ENCODE measurements around the gene TAF1L.

Gene TAF1L

GRCh38 chr9:32635362-32635761, at the start of gene TAF1L:
Gene TAF1L, minus strand, starts transcription at chr9:32635669. Its CDS starts 90 bp downstream, at chr9:32635579.
- no peak for TF ChIP-seq CTCF (IDR thresholded peaks at IDR 0.05; ENCODE audit: insufficient read depth, low read length, poor library complexity, severe bottlenecking)
- no peak within 1 kb of the TSS for H3K4me3 ChIP-seq (replicated peaks; ENCODE audit: low read depth, low read length)
- no peaks in the 10 kb centered on the region for H3K36me3 ChIP-seq (ENCODE audit: control insufficient read depth, insufficient read depth, low read length)

GRCh38 chr9:32681751-32682150, 46.3 kb upstream of the TAF1L start:
- DNase-seq (ENCODE audit: extremely low read depth, insufficient read length): no peak
- H3K36me3 ChIP-seq (ENCODE audit: control insufficient read depth, insufficient read depth, low read length): no peaks in the 10 kb centered on the region
- no peak for TF ChIP-seq CTCF (IDR thresholded peaks at IDR 0.05; ENCODE audit: insufficient read depth, low read length, poor library complexity, severe bottlenecking)
- no peaks in the 10 kb centered on the region for H3K27me3 ChIP-seq (replicated peaks; ENCODE audit: control insufficient read depth, insufficient read depth, low read length)
- H3K4me3 ChIP-seq (replicated peaks; ENCODE audit: low read depth, low read length): no peak overlapping the region

More at GRCh38 chr9:32635362-32635761, at the start of gene TAF1L:
- H3K27me3 ChIP-seq (replicated peaks; ENCODE audit: control insufficient read depth, insufficient read depth, low read length): no peaks in the 10 kb centered on the region
- DNase-seq (ENCODE audit: extremely low read depth, insufficient read length): no peak

- no peak for DNase-seq (ENCODE audit: extremely low read depth, insufficient read length)
- TF ChIP-seq CTCF (IDR thresholded peaks at IDR 0.05; ENCODE audit: insufficient read depth, low read length, poor library complexity, severe bottlenecking): no peak
- Histone ChIP-seq H3K36me3 (ENCODE audit: control insufficient read depth, insufficient read depth, low read length) (no peaks in the 10 kb centered on the region), H3K27me3 (replicated peaks; ENCODE audit: control insufficient read depth, insufficient read depth, low read length) (no peaks in the 10 kb centered on the region), H3K4me3 (replicated peaks; ENCODE audit: low read depth, low read length) (no peak overlapping the region)
Measured at GRCh38 chr9:32677931-32678330, 42.5 kb upstream of the TAF1L start.

GRCh38 chr9:32672469-32672868, 37.0 kb upstream of the TAF1L start:
- no peak for DNase-seq (ENCODE audit: extremely low read depth, insufficient read length)
- H3K36me3 ChIP-seq (ENCODE audit: control insufficient read depth, insufficient read depth, low read length): no peaks in the 10 kb centered on the region
- no peaks in the 10 kb centered on the region for H3K27me3 ChIP-seq (replicated peaks; ENCODE audit: control insufficient read depth, insufficient read depth, low read length)
- no peak overlapping the region for H3K4me3 ChIP-seq (replicated peaks; ENCODE audit: low read depth, low read length)
- TF ChIP-seq CTCF (IDR thresholded peaks at IDR 0.05; ENCODE audit: insufficient read depth, low read length, poor library complexity, severe bottlenecking): no peak

- Histone ChIP-seq H3K4me3 (replicated peaks; ENCODE audit: low read depth, low read length) (no peak overlapping the region), H3K27me3 (replicated peaks; ENCODE audit: control insufficient read depth, insufficient read depth, low read length) (no peaks in the 10 kb centered on the region), H3K36me3 (ENCODE audit: control insufficient read depth, insufficient read depth, low read length) (no peaks in the 10 kb centered on the region)
- no peak for TF ChIP-seq CTCF (IDR thresholded peaks at IDR 0.05; ENCODE audit: insufficient read depth, low read length, poor library complexity, severe bottlenecking)
- no peak for DNase-seq (ENCODE audit: extremely low read depth, insufficient read length)
Measured at GRCh38 chr9:32671333-32671732, 35.9 kb upstream of the TAF1L start.

- Histone ChIP-seq H3K27me3 (replicated peaks; ENCODE audit: control insufficient read depth, insufficient read depth, low read length) (no peaks in the 10 kb centered on the region; the same call in 1 of the 2 replicates), H3K36me3 (ENCODE audit: control insufficient read depth, insufficient read depth, low read length) (no peaks in the 10 kb centered on the region), H3K4me3 (replicated peaks; ENCODE audit: low read depth, low read length) (no peak overlapping the region)
- DNase-seq (ENCODE audit: extremely low read depth, insufficient read length): no peak
- no peak for TF ChIP-seq CTCF (IDR thresholded peaks at IDR 0.05; ENCODE audit: insufficient read depth, low read length, poor library complexity, severe bottlenecking)
Measured at GRCh38 chr9:32665101-32665500, 29.6 kb upstream of the TAF1L start.
